ENCODE results near the gene PPP1R26. TPM values are rescaled to one million over a fixed set of nuclear protein-coding genes. Genes with fewer than 3 reads are reported as not detected.

PPP1R26 gene
- total and polyA plus RNA-seq, 2 of the 4 experiments (the other 2 are of a cell fraction) = 3.8 to 5.6 TPM

- H3K27ac ChIP-seq (ENCODE audit: insufficient read depth, low read length) = no peak overlapping the region
- no peak overlapping the region for H2BK5ac ChIP-seq (ENCODE audit: low read depth, low read length, poor library complexity, severe bottlenecking)
- no peak overlapping the region for H4K91ac ChIP-seq (ENCODE audit: insufficient read depth, low read depth, low read length)
- no peak overlapping the region for H3K4ac ChIP-seq (ENCODE audit: low read depth, low read length)
- peaks cover 27% of the 10 kb centered on the region for H3K36me3 ChIP-seq (ENCODE audit: control insufficient read depth, insufficient read depth, low read length)
- H2AFZ ChIP-seq (replicated peaks; ENCODE audit: low read length, poor library complexity) = no peak overlapping the region
- H2BK120ac ChIP-seq (ENCODE audit: low read depth, low read length) = no peak overlapping the region
- no TSS peak for BruUV-seq (replicated peaks)
- H3K9me1 ChIP-seq (ENCODE audit: insufficient read depth, low read length) = no peaks in the 10 kb centered on the region
- ATAC-seq (ENCODE audit: low read depth) (no peak), DNase-seq (no peak)
- H4K20me1 ChIP-seq (ENCODE audit: insufficient read depth, low read length) = peaks cover 35% of the 10 kb centered on the region
- dilution Hi-C loops (cut with HindIII; ENCODE audit: low sequenced_read_pairs, unreplicated experiment) (no loop called here), intact Hi-C loops (cut with micrococcal nuclease) (no loop called here), in situ Hi-C loops (cut with MboI; ENCODE audit: low sequenced_read_pairs) (no loop called here)
- H3K9me3 ChIP-seq (ENCODE audit: control insufficient read depth, insufficient read depth, low read length) = no peaks in the 10 kb centered on the region
- H2AK5ac ChIP-seq (ENCODE audit: low read depth, low read length) = no peak overlapping the region
- no peak overlapping the region for H2AK9ac ChIP-seq (replicated peaks; ENCODE audit: low read depth, low read length, poor library complexity)
- H3K18ac ChIP-seq (ENCODE audit: low read depth, low read length) = no peak overlapping the region
- H3K27me3 ChIP-seq (ENCODE audit: control insufficient read depth, insufficient read depth, low read length) = no peaks in the 10 kb centered on the region
- H4K8ac ChIP-seq (ENCODE audit: low read depth in 2 of 2, low read length in 2 of 2) = no peak overlapping the region
- no peak overlapping the region for H3K56ac ChIP-seq (ENCODE audit: extremely low read depth, insufficient read depth, low read length)
- WGBS, 2 experiments (ENCODE audit: extremely low coverage in 2 of 2, insufficient read length in 1 of 2) = 100% methylated on average over 3 of the region's 16 CpGs; no CpG with 5 or more reads in 1 of the 2 experiments
- H3K79me1 ChIP-seq (ENCODE audit: low read depth in 1 of 2, low read length in 2 of 2) = peaks cover 4 to 37% of the 10 kb centered on the region in 2 experiments
- ChIA-PET CTCF (no interaction called here), POLR2A (ENCODE audit: unreplicated experiment) (no interaction called here)
- no peak overlapping the region for H3K4me3 ChIP-seq (ENCODE audit: insufficient read depth, low read depth, low read length)
- H3K4me2 ChIP-seq (ENCODE audit: low read depth, low read length) = no peak overlapping the region
- H3K14ac ChIP-seq (replicated peaks; ENCODE audit: low read depth, low read length) = no peak overlapping the region
- no peak overlapping the region for H2BK20ac ChIP-seq (ENCODE audit: low read depth, low read length)
- no peak overlapping the region for H4K5ac ChIP-seq (ENCODE audit: low read depth, low read length)
- no peak overlapping the region for H3K9ac ChIP-seq (ENCODE audit: low read depth, low read length)
- no peak overlapping the region for H3K23ac ChIP-seq (ENCODE audit: low read depth, low read length)
- peaks cover 6% of the 10 kb centered on the region; the same call in 1 of the 2 replicates for H3K4me1 ChIP-seq (ENCODE audit: control insufficient read depth, insufficient read depth, low read length)
- no peak overlapping the region for H2BK15ac ChIP-seq (ENCODE audit: low read depth, low read length)
- TF ChIP-seq ELK1 (IDR thresholded peaks at IDR 0.05; ENCODE audit: borderline replicate concordance, low read depth, low read length) (no peak), NFE2L2 (IDR thresholded peaks at IDR 0.05; ENCODE audit: low read depth, low read length) (no peak), USF2 (IDR thresholded peaks at IDR 0.05; ENCODE audit: low read depth, low read length) (no peak), SMC3 (IDR thresholded peaks at IDR 0.05; ENCODE audit: low read depth, low read length) (no peak), MXI1 (IDR thresholded peaks at IDR 0.05; ENCODE audit: borderline replicate concordance, low read depth, low read length) (no peak), MAZ (IDR thresholded peaks at IDR 0.05; ENCODE audit: borderline replicate concordance, low read depth, low read length) (no peak)
Observed at GRCh38 chr9:135502873-135503321, 23.3 kb downstream of the PPP1R26 start.
